Measurements from ENCODE around the gene TPCN1.

The TPCN1 gene

GRCh38 chr12:113226696-113227568, 5.7 kb downstream of the TPCN1 start:
- peak; percentile 12 for DNase-seq

- DNase-seq = no peak
These were observed 6.6 kb downstream of the TPCN1 start for GRCh38 chr12:113227686-113228391.

GRCh38 chr12:113228394-113229028, 7.2 kb downstream of the TPCN1 start:
- no peak for DNase-seq

GRCh38 chr12:113230315-113231234, 9.3 kb downstream of the TPCN1 start:
- DNase-seq = peak; percentile 19

- peak; percentile 19 for DNase-seq
These were observed 10.2 kb downstream of the TPCN1 start for GRCh38 chr12:113231235-113232088.

GRCh38 chr12:113232089-113232839, 11.0 kb downstream of the TPCN1 start:
- DNase-seq = no peak

GRCh38 chr12:113232840-113233585, 11.7 kb downstream of the TPCN1 start:
- DNase-seq = peak; percentile 89

- no peak for DNase-seq
These were observed 12.7 kb downstream of the TPCN1 start for GRCh38 chr12:113233967-113234366.

GRCh38 chr12:113234483-113234882, 13.2 kb downstream of the TPCN1 start:
- DNase-seq = no peak

- no peak for DNase-seq
These were observed 14.7 kb downstream of the TPCN1 start for GRCh38 chr12:113235976-113236375.

GRCh38 chr12:113236539-113237399, 15.5 kb downstream of the TPCN1 start:
- DNase-seq = no peak

- no peak for DNase-seq
These were observed 16.5 kb downstream of the TPCN1 start for GRCh38 chr12:113237748-113238147.

GRCh38 chr12:113238309-113238708, 17.0 kb downstream of the TPCN1 start:
- DNase-seq = no peak

- no peak for DNase-seq
These were observed 18.1 kb downstream of the TPCN1 start for GRCh38 chr12:113239288-113239771.

- DNase-seq = peak; percentile 16
These were observed 18.6 kb downstream of the TPCN1 start for GRCh38 chr12:113239811-113240331.

- DNase-seq = no peak
These were observed 19.1 kb downstream of the TPCN1 start for GRCh38 chr12:113240395-113240794.

GRCh38 chr12:113241191-113242025, 20.1 kb downstream of the TPCN1 start:
- DNase-seq = peak; percentile 47

GRCh38 chr12:113242026-113242418, 20.8 kb downstream of the TPCN1 start:
- no peak for DNase-seq

Measured in NCI-H446 treated with DMSO at 0.1 percent for 48 hours (cell line).